HL-60 (cell line): Measurements from ENCODE around the gene DYRK1A.

Source experiments
- POLR2AphosphoS5 ChIP-seq: IDR thresholded peaks from 2 replicates; pipeline ENCODE4 v1.6.1; 2012; ENCODE audit warnings: low read depth
- TF ChIP-seq, protein P1 (sequence below): IDR thresholded peaks from one replicate; pipeline ENCODE4 v1.5.1; 2011; ENCODE audit warnings: low read length, control low read depth, inconsistent platforms; ENCODE audit not compliant: insufficient read depth
- TF ChIP-seq, protein P2 (sequence below): IDR thresholded peaks from 2 replicates; pipeline ENCODE4 v1.6.1; 2012; ENCODE audit warnings: low read depth; ENCODE audit not compliant: insufficient replicate concordance

DNA sequence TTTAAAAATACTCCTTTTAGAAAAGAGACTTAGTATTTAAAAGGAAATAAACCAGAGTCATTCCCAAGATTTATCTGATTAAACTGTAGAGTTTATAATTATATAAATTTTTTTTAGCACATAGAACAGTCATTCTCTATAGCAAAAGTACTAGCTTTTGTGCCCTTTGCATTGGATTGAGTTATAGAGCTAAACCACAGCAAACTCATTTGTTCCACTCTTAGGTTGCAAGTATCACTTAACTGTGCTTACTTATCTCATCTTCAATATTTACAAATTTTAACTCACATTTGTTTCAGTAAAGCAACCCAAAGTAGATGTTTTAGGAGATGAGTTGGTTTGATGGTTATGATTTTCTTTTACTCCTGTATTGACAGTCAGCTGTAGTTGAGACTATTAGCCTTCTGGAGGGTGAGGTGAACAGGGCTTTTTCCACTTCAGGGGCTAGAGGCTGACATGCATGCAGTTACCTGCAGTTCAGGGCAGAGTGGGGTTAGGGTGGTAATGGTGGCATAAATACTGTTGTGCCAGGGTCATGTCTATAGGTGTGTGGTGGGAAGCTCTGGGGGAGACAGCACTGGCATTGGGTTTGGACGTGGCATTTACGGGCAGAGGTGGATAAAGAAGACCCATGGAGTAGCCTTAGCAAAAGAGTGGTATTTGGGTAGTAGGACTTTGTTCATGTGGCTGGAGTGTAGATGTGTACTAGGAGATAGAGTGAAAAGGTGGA is 42.1 kb downstream of the DYRK1A start:
- TF ChIP-seq, protein P1, sequence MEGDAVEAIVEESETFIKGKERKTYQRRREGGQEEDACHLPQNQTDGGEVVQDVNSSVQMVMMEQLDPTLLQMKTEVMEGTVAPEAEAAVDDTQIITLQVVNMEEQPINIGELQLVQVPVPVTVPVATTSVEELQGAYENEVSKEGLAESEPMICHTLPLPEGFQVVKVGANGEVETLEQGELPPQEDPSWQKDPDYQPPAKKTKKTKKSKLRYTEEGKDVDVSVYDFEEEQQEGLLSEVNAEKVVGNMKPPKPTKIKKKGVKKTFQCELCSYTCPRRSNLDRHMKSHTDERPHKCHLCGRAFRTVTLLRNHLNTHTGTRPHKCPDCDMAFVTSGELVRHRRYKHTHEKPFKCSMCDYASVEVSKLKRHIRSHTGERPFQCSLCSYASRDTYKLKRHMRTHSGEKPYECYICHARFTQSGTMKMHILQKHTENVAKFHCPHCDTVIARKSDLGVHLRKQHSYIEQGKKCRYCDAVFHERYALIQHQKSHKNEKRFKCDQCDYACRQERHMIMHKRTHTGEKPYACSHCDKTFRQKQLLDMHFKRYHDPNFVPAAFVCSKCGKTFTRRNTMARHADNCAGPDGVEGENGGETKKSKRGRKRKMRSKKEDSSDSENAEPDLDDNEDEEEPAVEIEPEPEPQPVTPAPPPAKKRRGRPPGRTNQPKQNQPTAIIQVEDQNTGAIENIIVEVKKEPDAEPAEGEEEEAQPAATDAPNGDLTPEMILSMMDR = no peak
- TF ChIP-seq, protein P2, sequence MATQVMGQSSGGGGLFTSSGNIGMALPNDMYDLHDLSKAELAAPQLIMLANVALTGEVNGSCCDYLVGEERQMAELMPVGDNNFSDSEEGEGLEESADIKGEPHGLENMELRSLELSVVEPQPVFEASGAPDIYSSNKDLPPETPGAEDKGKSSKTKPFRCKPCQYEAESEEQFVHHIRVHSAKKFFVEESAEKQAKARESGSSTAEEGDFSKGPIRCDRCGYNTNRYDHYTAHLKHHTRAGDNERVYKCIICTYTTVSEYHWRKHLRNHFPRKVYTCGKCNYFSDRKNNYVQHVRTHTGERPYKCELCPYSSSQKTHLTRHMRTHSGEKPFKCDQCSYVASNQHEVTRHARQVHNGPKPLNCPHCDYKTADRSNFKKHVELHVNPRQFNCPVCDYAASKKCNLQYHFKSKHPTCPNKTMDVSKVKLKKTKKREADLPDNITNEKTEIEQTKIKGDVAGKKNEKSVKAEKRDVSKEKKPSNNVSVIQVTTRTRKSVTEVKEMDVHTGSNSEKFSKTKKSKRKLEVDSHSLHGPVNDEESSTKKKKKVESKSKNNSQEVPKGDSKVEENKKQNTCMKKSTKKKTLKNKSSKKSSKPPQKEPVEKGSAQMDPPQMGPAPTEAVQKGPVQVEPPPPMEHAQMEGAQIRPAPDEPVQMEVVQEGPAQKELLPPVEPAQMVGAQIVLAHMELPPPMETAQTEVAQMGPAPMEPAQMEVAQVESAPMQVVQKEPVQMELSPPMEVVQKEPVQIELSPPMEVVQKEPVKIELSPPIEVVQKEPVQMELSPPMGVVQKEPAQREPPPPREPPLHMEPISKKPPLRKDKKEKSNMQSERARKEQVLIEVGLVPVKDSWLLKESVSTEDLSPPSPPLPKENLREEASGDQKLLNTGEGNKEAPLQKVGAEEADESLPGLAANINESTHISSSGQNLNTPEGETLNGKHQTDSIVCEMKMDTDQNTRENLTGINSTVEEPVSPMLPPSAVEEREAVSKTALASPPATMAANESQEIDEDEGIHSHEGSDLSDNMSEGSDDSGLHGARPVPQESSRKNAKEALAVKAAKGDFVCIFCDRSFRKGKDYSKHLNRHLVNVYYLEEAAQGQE = no peak
- no peak for TF ChIP-seq POLR2AphosphoS5
